HG02981 (cell line): Measurements from ENCODE around the gene RPRD1A.
"Not testable (repeated sequence)": the region's sequence is repeated elsewhere in the genome, so short reads cannot be mapped to it uniquely, and the experiment has no call there.

ENCODE experiments used
- ATAC-seq: cut with Tn5 transposase; IDR thresholded peaks from one replicate; pipeline ENCODE4 v1.9.1; 2021; ENCODE audit warnings: mild to moderate bottlenecking, moderate library complexity; ENCODE audit not compliant: unreplicated experiment

Gene RPRD1A

DNA sequence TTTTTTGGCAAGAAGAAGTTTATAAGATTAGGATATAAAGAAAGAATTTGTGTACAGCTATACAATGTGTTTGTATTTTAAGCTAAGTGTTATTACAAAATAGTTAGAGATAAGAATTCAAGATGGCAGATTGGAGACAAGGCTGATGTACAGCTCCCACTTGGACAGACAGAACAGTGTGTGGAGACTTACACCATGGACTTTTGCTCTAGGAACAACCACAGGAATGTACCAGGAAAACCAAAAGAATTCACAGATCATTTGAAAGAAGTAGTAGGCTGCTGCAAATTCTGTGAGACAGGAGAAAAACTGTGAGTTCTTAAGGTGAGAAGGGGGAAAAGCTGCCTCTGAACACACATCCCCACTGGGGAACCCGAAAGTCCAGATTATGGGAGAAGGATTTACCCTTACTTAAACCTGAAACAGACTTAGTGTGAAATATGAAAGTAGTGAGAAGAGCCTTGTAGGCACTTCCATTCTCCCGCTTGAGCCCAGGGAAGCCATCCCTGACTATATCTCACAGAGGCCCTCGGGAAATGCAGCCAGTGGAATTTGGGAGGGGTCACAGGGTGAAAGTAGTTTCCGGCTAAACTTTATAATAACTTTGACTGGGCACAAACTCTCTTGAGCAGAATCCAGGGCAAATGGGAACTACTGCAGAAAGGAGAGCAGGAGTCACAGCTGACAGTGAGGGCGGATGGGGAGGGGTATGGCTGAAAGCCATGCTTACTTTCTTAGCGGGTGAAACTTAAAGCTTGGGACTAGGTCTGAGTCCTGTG lies 11.6 kb upstream of the RPRD1A start:
- no peak for ATAC-seq

DNA sequence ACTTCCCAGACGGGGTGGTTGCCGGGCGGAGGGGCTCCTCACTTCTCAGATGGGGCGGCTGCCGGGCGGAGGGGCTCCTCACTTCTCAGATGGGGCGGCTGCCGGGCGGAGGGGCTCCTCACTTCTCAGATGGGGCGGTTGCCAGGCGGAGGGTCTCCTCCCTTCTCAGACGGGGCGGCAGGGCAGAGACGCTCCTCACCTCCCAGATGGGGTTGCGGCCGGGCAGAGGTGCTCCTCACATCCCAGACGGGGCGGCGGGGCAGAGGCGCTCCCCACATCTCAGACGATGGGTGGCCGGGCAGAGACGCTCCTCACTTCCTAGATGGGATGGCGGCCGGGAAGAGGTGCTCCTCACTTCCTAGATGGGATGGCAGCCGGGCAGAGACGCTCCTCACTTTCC lies 10.4 kb upstream of the RPRD1A start:
- ATAC-seq = not testable (repeated sequence)

DNA sequence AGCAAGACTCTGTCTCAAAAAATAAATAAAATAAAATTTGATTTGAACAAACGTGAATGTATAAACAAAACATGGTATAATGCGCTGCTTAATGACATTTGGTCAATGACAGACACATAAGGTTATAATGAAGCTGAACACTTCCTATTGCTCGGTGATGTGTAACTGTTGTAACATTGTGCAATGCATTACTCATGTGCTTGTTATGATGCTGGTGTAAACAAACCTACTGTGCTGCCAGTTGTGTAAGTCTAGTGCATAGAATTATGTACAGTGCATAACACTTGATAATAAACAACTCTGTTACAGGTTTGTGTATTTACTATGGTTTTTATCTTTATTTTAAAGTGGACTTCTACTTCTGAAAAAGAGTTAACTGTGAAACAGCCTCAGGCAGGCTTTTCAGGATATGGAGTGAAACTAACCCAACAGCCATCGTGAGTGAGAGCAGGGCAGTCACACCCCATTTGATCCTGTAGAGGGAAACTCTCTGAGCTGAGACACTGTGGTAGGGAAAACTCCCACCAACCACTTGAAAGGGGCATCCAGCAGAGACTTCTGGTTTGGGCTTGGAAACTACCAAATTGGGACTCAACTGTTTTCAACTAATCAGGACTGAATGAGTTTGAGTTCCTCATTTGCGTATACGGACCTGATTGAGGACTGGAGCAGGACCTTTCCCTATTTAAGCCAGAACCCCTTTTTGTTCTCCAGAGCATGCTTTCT lies 8.7 kb upstream of the RPRD1A start:
- peak; percentile 68 for ATAC-seq

GRCh38 chr18:36074435-36074834 lies 7.1 kb upstream of the RPRD1A start:
- ATAC-seq = no peak

DNA sequence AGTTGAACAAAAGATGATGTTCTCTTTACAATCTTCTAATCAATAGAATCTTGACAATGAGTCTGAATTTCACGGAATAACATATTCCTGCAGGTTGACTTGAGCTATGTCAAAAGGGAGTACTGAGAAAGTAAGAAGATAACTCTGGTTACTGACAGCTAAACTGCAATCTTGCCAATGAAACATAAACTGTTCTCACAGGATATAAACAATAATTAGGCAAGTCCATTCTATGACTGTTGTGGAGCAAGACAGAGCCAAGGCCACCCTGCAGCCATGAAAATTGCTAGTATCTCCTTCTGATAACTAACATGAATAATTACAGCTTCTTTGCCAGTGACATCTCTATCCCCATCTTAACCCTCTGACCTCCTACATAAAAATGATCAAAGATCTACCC lies 6.3 kb upstream of the RPRD1A start:
- no peak for ATAC-seq

- not testable (repeated sequence) for ATAC-seq
Measured at GRCh38 chr18:36072406-36072805, 5.0 kb upstream of the RPRD1A start.

DNA sequence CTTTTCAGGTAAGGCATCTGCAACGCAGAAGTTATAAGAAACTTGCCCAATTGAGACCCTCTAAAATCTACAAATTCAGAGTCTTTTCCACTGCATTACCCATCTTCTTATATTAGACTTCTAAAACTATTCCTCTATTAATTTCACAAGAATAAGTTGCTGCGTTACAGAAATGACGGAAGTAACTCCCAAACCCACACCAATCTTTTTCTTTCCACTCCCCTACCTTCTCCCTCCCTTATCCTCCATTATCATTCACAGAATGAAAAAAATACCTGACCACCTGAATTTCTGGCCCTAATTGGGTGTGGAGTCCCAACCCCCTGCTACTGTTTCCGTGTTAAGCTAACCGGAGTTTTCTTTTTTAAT lies 689 bp downstream of the RPRD1A start:
- ATAC-seq = peak; percentile 12

GRCh38 chr18:36066001-36066400 lies 1.4 kb downstream of the RPRD1A start:
- ATAC-seq = no peak

GRCh38 chr18:36064809-36065079 lies 2.6 kb downstream of the RPRD1A start:
- not testable (repeated sequence) for ATAC-seq

GRCh38 chr18:36064027-36064808 lies 3.1 kb downstream of the RPRD1A start:
- ATAC-seq = no peak

- ATAC-seq = no peak
Measured at GRCh38 chr18:36058674-36059073, 8.7 kb downstream of the RPRD1A start.

- no peak for ATAC-seq
Measured at GRCh38 chr18:36051760-36052159, 15.6 kb downstream of the RPRD1A start.

- no peak for ATAC-seq
Measured at GRCh38 chr18:36050479-36050878, 16.9 kb downstream of the RPRD1A start.

DNA sequence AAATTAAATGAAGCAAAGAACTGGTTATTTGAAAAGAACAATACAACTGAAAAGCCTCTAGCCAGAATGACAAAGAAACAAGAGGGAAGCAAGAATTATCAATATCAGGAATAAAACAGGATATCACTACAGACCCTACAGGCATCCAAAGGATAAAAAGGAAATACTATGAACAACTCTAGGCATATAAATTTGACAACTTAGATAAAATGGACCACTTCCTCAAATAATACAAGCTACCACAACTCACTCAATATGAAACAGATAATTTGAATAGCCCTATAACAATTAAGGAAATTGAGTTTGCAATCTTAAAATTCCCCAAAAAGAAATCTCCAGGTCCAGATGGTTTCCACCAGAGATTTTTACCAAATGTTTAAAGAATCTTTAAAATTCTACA lies 19.8 kb downstream of the RPRD1A start:
- ATAC-seq = no peak

DNA sequence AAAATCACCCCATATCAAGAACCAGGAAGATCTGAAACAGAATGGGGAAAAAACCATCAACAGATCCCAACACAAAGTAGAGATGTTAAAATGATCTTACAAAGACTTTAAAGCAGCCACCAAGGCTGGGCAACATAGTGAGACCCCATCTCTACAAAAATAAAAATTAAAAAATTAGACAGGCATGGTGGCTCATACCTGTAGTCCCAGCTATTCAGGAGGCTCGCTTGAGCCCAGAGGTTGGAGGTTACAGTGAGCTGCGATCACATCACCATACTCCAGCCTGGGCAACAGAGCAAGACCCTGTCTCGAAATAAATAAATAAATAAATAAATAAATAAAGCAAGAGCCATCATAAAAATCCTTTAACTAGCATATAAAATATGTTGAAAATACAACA lies 20.5 kb downstream of the RPRD1A start:
- no peak for ATAC-seq

DNA sequence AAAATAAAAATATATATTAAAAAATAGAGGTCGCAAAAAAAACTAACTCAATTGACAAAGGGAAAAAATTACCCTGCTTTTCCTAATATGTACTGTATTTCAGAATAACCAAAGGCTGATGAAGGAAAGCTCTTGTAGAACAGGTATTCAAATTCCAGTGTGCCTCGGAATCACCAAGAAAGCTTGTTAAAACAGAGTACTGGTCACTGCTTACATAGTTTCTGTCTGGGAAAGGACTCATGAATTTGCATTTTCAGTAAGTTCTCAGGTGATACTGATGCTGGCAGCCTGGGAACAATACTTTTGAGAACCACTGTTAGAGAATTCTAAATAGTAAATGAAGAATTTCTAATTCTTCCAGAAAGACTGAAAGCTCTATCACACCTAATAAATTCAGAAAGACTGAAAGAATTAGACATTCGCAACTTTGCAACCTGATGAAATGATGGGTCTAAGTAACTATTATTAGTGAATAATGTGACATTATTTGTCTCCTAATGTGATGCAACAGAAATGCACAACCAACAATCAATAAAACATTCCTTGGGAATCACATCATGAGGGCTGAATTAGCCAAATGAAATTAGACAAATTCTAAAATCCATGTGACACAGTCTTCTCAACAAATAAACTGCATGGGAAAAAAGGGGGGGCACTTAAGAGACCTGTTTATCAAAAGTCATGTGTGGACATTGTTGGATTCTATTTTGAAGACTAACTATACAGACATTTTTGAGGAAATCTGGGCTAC lies 21.9 kb downstream of the RPRD1A start:
- ATAC-seq = no peak

DNA sequence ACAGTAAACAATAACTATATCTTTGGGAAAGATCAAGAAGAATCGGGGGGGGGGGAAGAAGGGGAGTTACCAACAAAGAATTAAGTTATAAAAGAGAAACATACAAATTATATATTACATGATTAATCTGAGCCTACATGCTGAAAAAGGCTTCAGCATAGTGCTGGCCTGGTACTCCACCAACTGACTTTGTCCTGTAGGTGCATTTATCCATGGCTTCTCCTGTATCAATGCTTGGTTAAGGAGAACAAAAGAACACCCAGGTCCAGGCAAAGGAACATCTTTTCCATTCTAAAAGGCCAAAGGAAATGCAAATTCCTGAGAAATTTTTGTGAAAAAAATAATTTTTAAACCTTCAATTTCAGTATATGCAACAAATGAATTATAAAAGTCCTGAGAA lies 24.2 kb downstream of the RPRD1A start:
- ATAC-seq = no peak

- no peak for ATAC-seq
Measured at GRCh38 chr18:36041146-36041545, 26.2 kb downstream of the RPRD1A start.

DNA sequence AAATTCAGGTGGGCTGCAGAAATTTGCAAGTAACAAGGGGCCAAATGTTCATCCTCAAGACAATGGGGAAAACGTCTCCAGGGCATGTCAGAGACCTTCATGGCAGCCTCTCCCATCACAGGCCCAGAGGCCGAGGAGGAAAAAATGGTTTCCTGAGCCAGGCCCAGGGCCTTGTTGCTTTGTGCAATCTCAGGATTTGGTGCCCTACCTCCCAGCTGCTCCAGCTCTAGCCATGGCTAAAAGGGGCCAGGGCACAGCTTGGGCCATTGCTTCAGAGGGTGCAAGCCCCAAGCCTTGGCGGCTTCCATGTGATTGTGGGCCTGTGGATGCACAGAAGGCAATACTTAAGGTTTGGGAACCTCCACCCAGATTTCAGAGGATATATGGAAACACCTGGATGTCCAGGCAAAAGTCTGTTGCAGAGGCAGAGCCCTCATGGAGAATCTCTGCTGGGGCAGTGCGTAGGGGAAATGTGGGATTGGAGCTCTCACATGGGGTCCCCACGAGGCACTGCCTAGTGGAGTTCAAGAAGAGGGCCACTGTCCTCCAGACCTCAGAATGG lies 29.2 kb downstream of the RPRD1A start:
- no peak for ATAC-seq

GRCh38 chr18:36035253-36035652 lies 32.1 kb downstream of the RPRD1A start:
- no peak for ATAC-seq
